HG03432 (cell line): ENCODE results near the gene CAVIN3.
"Not testable (repeated sequence)": the region's sequence is repeated elsewhere in the genome, so short reads cannot be mapped to it uniquely, and the experiment has no call there.

Experiments used
- ATAC-seq: cut with Tn5 transposase; IDR thresholded peaks from one replicate; pipeline ENCODE4 v1.9.1; 2021; ENCODE audit warnings: mild to moderate bottlenecking, moderate library complexity; ENCODE audit not compliant: unreplicated experiment

The CAVIN3 gene

DNA sequence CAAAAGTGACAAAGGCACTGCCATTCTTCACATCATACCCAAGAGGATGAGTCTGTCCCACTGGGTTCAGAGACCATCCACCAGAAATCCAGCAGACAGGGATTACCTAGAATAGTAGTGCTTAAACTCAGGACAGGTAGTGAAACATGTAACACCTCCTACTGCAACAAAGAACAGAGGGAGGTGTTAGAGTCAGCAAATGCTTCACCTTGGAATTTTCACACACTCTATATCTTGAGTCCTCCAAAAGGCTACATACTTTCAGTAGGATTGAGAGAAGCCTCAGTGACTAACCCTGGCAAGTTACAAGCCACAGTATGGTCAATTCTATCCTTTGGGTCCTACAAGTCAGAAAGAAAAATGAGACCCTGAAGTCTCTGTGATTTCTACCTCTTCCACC, 6.0 kb upstream of the CAVIN3 start:
- no peak for ATAC-seq

DNA sequence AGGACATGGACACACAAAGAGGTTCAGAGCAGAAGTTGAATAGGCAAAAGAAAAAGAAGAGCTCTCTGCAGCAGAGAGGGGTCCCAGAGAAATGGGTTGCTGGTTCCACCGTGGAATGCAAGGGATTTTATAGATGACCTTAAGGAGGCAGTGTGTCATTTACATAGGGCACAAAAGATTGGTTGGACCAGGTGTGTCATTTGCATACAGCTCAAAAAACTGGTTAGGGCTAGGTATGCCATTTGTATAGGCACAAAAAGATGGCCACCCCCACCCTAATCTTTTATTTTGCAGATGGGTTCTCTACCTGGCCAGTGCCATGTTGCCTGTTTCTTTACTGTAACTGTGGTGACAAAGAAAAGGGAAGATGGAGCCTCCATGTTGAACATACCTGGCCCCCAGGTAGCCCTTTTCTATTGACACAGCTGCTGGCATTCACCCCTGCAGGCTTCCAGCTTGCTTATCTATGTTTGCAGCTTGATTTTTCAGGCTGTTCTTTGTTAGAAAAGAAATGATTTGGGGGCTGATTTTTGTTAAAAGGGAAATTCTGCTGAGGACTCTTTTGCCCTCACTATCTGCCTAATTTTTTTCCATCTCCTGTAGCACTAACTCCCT, 3.1 kb upstream of the CAVIN3 start:
- no peak for ATAC-seq

DNA sequence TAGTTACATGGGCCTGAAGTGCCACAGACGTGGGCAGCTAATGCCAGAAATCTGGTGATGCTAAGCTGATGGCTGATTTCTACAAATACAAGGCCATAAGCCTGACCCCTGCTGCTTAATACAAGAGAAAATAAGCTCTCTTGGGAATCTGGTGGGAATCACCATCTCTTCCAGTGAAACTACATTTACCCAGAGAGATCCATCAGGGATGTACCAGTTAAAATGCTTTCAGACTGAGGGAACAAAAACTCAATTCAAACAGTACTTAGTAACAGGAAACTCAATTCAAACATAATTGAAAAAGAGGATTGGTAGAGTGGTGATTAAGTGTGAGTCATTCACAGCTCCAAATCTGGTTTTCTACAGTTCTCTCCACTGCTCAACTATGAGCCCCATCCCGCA, 1.7 kb upstream of the CAVIN3 start:
- ATAC-seq = no peak

DNA sequence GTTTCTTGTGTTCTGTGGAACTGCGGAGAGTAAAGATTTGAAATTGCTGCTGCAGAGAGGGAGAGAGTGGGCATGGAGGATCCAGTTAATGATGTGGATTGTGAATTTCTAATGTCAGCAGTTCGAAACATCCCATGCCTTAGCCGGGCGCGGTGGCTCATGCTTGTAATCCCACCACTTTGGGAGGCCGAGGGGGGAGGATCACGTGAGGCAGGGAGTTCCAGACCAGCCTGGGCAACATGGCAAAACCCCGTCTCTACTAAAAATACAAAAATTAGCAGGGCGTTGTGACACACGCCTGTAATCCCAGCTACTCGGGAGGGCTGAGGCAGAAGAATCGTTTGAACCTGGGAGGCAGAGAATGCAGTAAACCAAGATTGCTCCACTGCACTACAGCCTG, 1.1 kb upstream of the CAVIN3 start:
- no peak for ATAC-seq

DNA sequence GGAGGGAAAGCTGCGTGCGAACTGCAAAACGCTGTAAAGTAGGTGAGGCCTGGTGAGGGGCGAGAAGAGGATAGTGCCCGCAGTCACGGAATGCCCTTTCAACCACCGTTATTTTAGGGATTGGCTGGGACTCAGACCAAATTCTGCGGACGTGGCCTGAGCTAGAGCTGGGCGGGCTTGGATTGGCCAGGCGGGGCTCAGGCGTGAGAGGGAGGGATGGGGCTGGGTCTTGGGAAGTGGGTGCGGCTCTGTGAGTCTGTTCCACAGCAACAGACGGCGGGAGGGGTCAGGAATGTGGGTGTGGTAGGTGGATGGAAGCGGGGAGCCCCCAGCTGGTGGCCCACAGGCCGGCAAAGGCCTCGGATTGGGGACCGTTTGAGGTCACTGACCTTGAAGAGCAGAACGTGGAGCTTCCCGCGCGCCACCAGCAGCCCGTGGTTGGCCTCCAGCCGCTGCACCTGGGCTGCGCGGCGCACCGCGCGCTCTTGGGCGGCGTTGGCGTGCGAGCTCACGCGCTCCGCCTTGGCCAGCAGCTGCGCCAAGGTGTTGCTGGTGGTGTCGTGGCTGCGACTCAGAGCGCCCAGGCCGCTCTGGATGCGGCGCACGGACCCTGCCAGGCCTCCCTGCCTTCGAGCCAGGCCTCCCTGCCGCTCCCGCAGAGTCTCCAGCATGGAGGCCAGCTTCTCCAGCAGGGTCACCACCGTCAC, 444 bp downstream of the CAVIN3 start:
- ATAC-seq = peak; percentile 57

DNA sequence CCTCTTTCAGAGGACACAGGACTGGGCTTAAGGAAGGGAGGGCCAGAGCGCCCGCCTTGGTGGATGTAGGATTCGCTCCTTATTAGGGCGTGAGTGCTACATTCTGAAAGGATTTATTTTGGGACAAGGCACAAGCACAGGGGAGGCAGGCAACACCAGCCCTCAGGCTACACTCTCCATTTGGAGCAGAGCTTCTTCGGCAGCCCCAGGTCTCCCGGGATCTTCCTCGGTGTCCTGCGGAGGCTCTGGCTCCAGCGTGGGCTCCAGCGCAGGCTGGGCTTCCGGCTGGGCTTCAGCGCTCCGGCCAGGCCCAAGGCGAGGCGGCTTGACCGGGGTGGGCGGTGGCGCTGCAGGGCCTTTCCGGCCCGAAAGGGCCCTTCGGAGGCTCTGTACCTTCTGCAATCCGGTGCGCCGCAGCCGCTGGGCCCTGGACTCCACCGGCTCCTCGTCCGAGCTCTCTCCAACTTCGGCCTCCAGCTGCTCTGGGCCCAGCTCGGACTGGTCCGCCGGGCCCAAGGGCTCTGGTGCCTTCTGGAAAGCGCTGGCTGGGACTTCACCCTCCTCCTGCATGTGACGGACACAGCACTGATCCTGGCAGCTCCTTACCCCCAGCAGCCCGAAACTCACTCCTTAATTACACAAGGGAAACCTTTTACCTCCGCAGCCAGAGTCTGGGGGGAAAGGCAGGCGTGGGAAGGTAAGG, 1.1 kb downstream of the CAVIN3 start:
- ATAC-seq = no peak

DNA sequence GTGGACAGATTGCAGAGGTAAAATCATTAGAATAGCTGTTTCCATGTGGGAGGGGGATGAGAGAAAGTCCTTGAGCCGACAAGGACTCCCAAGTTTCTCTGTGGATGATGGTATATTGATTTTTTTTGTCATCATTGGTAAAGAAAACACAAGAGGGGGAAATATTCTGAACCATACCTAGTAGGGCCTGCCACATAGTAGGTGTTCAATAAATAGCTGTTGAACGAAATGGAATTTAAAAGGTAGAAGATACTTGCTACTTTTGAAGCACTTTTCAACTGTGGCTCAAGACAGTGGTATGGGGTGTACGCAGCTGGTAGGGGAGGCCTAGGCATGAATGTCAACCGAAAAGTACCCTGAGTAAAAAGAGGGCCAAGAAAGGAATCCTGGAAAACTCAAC, 2.1 kb downstream of the CAVIN3 start:
- ATAC-seq = no peak

DNA sequence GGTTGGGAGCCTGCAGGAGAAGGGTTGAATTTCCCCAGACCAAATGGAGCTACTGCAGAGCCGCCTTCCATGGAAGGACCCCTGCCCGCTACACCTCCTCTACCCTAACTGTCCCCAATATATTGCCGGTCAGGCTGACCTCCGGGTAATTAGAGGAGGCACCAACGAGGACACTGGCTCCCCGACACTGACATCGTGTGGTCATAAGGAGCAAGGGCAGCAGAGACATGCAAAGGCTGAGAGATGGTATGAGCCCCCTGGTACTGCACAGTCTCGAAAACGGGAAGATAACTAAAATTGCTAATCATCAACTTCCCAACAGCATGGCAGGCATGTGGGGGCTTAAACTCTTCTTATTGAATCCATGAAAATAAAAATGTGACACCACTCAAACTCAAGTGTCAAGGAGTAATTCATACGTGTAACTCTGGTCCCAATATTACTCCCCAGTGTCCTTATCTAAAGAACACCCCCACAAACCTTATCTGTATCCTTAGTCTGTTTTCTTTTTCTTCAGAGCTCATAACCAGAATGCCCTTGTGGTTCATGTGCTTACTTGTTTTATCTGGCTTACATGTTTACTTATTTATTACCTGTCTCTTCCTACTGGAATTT, 4.4 kb downstream of the CAVIN3 start:
- peak; percentile 53 for ATAC-seq

DNA sequence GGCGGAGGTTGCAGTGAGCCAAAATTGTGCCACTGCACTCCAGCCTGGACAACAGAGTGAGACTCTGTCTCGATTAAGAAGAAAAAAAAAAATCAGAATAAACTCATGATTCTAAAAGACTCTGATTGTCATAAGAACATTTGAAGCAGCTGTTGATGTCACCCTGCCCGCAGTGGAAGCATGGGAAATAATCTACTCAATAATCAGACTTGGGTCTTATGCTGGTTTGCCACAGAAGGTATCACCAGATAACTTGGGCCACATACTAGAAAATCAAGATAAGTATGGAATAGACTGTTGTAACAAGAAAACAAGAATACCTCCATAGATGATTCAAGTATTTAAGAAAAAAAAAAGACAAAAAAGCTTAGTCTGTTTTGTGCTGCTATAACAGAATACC, 8.2 kb downstream of the CAVIN3 start:
- ATAC-seq = no peak

DNA sequence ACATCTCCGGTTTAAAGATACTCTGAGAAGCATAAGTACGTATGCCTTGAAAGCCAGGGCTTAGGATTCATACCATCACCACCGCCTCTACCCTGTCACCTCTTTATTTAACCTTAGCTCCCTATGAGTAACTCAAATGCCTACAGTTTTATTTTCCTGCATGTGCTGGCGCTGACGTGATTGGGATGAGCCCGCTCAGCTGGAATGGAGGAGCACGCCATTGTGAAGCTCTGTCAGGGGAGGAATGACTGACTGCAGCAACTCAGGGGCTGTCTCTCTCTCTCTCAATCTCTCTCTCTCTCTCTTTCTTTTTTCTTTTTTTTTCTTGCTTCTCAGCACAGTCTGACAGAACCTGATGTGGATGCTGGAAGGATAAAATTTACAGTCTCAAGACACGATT, 12.4 kb downstream of the CAVIN3 start:
- ATAC-seq = no peak

DNA sequence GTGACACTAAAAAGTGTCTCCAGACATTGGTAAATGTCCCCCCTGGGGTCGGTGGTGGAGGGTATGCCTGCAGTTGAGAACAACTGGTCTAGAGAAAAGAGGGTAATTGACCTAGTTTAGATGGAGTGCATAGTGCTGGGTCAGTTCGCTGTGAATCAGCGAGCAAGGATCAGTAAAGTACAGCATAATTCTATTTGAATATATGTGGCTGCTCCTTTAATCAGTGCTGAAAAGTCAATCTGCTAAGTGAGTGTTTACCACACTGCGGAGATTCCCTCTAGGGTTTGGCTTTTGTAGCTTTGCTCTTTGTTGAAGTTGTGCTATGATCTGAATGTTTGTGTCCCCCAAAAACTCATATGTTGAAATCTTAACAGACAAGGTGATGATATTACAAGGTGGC, 15.0 kb downstream of the CAVIN3 start:
- ATAC-seq = no peak

DNA sequence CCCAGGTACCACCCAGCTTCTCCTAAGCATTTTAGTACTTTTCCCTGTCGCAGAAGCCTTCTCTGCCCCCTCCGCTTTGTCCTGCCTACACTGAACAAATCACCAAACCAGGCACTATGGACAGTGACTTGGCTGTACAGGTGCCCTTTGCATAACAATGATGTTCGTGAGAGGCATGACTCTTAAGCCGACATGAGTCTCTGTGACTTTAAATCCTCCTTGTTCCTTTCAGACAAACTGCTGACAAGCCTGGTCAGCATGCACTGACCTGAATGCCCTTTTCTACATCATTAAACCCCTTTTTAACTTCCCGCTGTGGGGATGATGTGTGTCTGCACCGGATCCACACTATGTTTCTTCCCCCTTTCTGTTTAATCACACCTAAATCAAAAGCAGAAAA, 16.6 kb downstream of the CAVIN3 start:
- ATAC-seq = no peak

DNA sequence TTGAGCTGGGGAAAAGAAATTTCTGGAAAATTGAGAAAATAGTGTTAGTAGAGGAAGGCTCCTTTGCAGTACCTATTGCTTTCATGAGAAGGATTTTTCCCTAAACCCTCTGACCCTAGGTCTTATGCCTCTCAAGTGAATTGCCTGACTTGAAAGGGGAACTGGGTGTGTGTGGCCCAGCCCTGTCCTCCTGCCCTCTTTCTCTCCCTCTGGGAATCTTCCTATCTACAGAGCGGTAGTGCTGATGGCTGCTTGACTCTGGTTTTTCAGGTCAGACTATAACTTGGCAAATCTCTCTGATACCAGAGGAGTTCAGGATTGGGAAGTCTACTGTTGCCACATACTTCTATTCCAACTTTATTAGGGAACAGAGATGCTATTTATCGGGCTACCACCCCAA, 19.2 kb downstream of the CAVIN3 start:
- ATAC-seq = no peak

DNA sequence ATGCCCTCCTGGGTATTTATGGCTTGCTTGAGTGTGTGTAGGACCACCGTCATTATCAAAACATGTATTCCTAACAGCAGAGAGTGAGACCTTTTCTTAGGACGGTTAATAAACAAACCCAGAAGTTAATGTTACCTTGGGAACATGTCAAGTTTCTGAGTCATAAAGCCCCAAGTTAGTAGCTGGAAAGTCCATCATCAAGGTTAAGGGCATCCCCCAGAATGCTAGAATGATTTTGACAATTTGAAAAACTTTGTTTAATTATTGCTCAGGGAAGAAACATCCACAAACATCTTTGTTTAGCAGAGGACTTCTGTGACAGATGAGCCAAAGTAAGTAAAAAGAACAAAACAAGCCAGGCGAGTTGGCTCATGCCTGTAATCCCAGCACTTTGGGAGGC, 20.0 kb downstream of the CAVIN3 start:
- ATAC-seq = no peak

DNA sequence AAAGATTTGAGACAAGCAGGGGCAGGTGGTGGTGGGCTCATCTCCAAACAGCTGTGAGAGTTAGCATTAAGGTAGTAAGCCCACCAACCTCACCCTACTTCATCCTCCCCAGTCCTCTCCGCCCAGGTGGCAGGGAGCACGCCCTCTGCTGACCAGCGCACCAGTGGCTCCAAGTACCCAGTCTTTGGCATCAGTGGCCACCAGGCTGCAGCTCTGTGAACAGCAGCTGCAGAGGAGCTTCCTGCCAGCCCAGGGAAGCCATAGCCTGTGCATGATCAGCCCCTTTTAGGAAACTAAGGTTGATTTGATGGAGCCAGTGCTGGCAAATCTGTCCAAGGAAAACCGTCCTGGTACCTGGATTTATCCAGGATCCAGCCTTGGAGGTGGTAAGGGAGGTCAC, 21.7 kb downstream of the CAVIN3 start:
- peak; percentile 80 for ATAC-seq

DNA sequence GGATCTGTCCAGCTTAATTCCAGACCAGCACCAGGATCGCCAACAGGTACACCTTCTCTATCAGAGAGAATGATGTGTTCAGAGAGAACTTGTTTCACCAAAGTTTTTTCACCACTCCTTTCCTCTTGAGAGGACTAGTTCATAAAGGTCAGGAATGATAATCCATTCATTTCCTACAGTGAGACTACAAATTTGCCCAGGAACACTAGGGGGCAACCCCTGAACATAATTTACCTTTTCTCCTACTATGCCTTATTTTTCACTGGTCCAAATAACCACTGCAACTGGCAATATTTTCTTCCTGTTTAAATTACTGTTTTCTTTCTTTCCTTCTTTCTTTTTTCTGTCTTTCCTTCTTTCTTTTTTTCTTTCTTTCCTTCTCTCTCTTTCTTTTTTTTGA, 22.5 kb downstream of the CAVIN3 start:
- ATAC-seq = no peak

DNA sequence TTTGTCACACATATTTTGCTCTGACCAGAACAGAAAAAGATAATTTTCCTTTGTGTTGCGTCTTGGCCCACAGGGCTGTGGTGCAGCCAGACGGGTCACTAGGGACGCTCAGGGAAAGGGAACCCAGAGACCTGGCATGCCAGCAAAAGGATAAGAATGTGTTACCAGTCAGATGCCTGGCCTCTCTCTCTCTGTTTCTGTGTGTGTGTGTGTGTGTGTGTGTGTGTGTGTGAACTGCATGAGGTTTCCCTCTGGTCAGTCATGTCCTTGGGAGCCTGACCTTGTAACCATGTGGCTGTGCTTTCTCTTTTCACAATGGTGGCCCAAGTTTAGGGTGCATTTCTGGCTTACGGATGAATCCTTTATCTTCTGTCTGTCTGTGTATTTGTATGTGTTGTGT, 35.3 kb downstream of the CAVIN3 start:
- ATAC-seq = no peak

DNA sequence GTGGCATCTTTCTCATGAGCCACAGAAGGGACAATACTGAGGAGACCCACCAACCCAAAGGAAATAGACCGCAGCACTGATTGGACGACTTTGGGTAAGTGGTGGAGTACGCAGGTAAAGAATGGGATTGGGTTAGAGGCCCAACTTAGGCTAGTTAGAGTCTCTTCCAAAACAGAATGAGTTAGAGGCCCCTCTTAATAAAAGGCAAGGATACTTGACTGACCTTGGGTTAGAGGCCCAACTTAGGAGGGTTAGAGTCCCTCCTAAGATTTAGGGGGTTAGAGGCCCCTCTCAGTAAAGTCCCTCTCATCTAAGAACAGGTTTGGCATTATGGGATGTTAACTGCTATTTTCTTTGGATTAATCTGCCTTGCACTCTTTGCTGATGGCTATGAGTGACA, 36.1 kb downstream of the CAVIN3 start:
- ATAC-seq = no peak

DNA sequence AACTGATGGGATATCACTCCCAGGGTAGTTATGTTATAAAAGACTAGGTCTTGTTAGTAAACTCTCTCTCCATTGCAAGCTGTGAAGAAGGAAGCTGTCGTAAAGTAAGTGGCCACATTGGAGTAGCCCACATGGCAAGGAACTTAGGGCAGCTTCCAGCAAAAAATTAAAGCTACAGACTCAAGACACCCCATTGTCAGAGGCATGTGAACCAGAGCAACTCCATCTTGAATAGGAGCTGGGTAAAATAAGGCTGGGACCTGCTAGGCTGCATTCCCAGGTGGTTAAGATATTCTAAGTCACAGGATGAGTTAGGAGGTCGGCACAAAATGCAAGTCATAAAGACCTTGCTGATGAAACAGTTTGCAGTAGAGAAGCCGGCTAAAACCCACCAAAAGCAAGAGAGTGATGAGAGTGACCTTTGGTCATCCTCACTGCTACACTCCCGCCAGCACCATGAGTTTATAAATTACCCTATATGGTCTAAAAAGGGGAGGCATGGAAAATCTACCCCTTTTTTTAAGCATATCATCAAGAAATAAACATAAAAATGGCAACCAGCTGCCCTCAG, 36.8 kb downstream of the CAVIN3 start:
- no peak for ATAC-seq

DNA sequence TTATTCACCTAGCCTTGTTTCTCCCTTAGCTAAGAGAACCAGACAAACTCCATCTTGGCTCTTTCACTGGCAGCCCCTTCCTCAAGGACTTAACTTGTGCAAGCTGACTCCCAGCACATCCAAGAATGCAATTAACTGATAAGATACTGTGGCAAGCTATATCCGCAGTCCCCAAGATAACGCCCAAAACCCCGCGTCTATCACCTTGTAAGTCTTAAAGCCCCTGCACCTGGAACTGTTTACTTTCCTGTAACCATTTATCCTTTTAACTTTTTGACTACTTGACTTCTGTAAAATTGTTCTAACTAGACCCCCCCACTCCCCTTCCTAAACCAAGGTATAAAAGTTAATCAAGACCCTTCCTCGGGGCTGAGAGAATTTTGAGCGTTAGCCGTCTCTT, 39.5 kb downstream of the CAVIN3 start:
- ATAC-seq = not testable (repeated sequence)

DNA sequence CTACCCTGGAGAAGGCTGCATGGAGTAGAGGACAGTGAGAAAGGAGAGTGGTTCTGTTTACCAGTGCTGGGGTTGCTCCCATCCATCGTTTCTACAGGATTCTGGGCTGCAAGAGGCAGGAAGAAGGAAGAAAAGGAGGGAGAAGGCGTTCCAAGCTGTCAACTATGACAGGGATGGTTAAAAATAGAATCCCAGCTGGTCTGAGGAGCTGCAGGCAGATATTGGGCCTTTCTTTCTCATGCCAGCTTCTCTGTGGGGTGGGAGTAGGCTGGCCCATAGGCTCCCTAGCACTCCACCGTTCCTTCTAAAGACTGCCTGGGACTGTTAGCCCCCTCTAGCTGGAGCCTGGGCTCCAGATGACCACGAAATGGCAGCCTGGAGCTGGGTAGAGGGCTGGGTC, 47.1 kb downstream of the CAVIN3 start:
- ATAC-seq = no peak

DNA sequence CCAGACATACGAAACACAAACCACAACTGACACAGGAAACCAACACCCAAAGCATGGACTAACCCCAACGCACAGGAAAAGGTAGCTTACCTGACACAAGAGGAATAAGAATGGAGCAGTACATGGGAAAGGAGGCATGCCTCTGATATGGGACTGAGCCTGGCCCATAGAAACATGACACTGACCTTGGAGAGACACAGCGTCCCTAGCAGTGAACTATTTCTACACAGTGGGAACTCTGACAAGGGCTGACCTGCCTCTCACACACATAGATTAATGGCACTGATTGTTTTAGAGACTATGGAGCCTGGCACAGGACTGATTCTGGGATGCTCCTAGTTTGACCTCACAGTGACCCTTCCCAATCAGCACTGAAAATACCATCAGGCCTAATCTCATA, 48.7 kb downstream of the CAVIN3 start:
- ATAC-seq = no peak
